Cardiac muscle cell (in vitro differentiated cells and primary cell): ENCODE data around the gene SH3BP5. TPM values are rescaled to one million over a fixed set of nuclear protein-coding genes. Genes with fewer than 3 reads are reported as not detected.

Experiments used
- DNase-seq, 2 donors: peaks; one replicate each; pipeline versions ENCODE4 v3.0.0 to v3.0.0-alpha.2; 2010 to 2017; ENCODE audit warnings: low read depth in 1 of 2, low spot score in 1 of 2
- H3K27ac ChIP-seq: fragments of 200-600 bp; sonication (generic); 2 replicates; pipeline ENCODE4 v1.5.1; 2016
- H3K27me3 ChIP-seq: fragments of 200-600 bp; sonication (generic); 2 replicates; pipeline ENCODE4 v1.6.0; 2016; ENCODE audit warnings: control low read depth
- H3K36me3 ChIP-seq: fragments of 200-600 bp; sonication (generic); 2 replicates; pipeline ENCODE4 v1.5.1; 2016; ENCODE audit warnings: control low read depth
- H3K4me1 ChIP-seq: fragments of 200-600 bp; sonication (generic); 2 replicates; pipeline ENCODE4 v1.8.1; 2017; ENCODE audit warnings: low read depth, mild to moderate bottlenecking, mixed run types
- H3K4me3 ChIP-seq: fragments of 200-600 bp; sonication (generic); 2 replicates; pipeline ENCODE4 v1.5.1; 2016; ENCODE audit warnings: mild to moderate bottlenecking
- H3K9me3 ChIP-seq: fragments of 200-600 bp; sonication (generic); 2 replicates; pipeline ENCODE4 v1.5.1; 2017; ENCODE audit warnings: low read depth, mild to moderate bottlenecking, control low read depth
- CTCF ChIP-seq: IDR thresholded peaks from 2 replicates; pipeline ENCODE4 v1.5.1; 2012; ENCODE audit warnings: low read depth, mild to moderate bottlenecking, low read length
- polyA plus RNA-seq: library from polyadenylated mRNA; unstranded; fragments of >200 nt; fragmentation: Nextera tagmentation; extraction: Ambion mirVana; gene quantifications from 2 replicates; pipeline ENCODE4 v1.2.1, GENCODE V29; 2016
- total RNA-seq: library from RNA; depleted of rRNA; stranded (reverse); fragments of >200 nt; gene quantifications from 2 replicates; pipeline ENCODE4 v1.2.3, GENCODE V29; 2016

SH3BP5 gene
- total and polyA plus RNA-seq, 2 experiments from 2014 or later = 10.6 to 18.5 TPM

- TF ChIP-seq CTCF = no peak
- Histone ChIP-seq H3K9me3 (no peaks in the 10 kb centered on the region), H3K27ac (no peak overlapping the region), H3K27me3 (no peaks in the 10 kb centered on the region), H3K36me3 (no peaks in the 10 kb centered on the region), H3K4me3 (no peak overlapping the region), H3K4me1 (no peaks in the 10 kb centered on the region)
- no peak for DNase-seq
Measured at GRCh38 chr3:15345066-15345607, 12.8 kb upstream of the SH3BP5 start.

- H3K36me3 ChIP-seq = no peaks in the 10 kb centered on the region
- no peak for TF ChIP-seq CTCF
- H3K4me3 ChIP-seq = no peak overlapping the region
- H3K27ac ChIP-seq = no peak overlapping the region
- no peaks in the 10 kb centered on the region for H3K27me3 ChIP-seq
- no peaks in the 10 kb centered on the region for H3K4me1 ChIP-seq
- DNase-seq = no peak
- no peaks in the 10 kb centered on the region for H3K9me3 ChIP-seq
Measured at GRCh38 chr3:15342945-15343344, 10.6 kb upstream of the SH3BP5 start.

GRCh38 chr3:15342246-15342645 is 9.9 kb upstream of the SH3BP5 start:
- no peak for TF ChIP-seq CTCF

GRCh38 chr3:15341030-15341726 is 8.8 kb upstream of the SH3BP5 start:
- no peaks in the 10 kb centered on the region for H3K4me1 ChIP-seq
- no peak for DNase-seq
- no peak overlapping the region for H3K27ac ChIP-seq
- H3K27me3 ChIP-seq = no peaks in the 10 kb centered on the region
- no peak overlapping the region for H3K4me3 ChIP-seq
- no peaks in the 10 kb centered on the region for H3K9me3 ChIP-seq
- no peak for TF ChIP-seq CTCF
- H3K36me3 ChIP-seq = no peaks in the 10 kb centered on the region

More at GRCh38 chr3:15342246-15342645, 9.9 kb upstream of the SH3BP5 start:
- no peak for DNase-seq
- H3K4me3 ChIP-seq = no peak overlapping the region
- H3K36me3 ChIP-seq = no peaks in the 10 kb centered on the region
- no peaks in the 10 kb centered on the region for H3K9me3 ChIP-seq
- H3K27me3 ChIP-seq = no peaks in the 10 kb centered on the region
- no peaks in the 10 kb centered on the region for H3K4me1 ChIP-seq
- H3K27ac ChIP-seq = no peak overlapping the region

- no peak for TF ChIP-seq CTCF
- peak in 1 of 2 donors; percentile 58 for DNase-seq
- Histone ChIP-seq H3K36me3 (no peaks in the 10 kb centered on the region), H3K4me1 (no peaks in the 10 kb centered on the region), H3K4me3 (no peak overlapping the region), H3K9me3 (no peaks in the 10 kb centered on the region), H3K27ac (no peak overlapping the region), H3K27me3 (no peaks in the 10 kb centered on the region)
Measured at GRCh38 chr3:15339786-15340215, 7.4 kb upstream of the SH3BP5 start.
